Left renal pelvis (tissue), 4 donors: ENCODE data around the gene OR9A2. TPM values are rescaled to one million over a fixed set of nuclear protein-coding genes. Genes with fewer than 3 reads are reported as not detected.

Experiments
- DNase-seq, 4 donors: peaks; one replicate each; pipeline ENCODE4 v3.0.0-alpha.2; 2013; ENCODE audit warnings: low read depth in 4 of 4, low spot score in 3 of 4
- polyA plus RNA-seq, 4 donors: library from polyadenylated mRNA; unstranded; fragments of 120-200 nt; gene quantifications; one replicate each; pipeline ENCODE4 v1.2.1, GENCODE V29; 2013; ENCODE audit not compliant: insufficient read length in 4 of 4

OR9A2 gene
- polyA plus RNA-seq, 4 donors = not detected

DNA sequence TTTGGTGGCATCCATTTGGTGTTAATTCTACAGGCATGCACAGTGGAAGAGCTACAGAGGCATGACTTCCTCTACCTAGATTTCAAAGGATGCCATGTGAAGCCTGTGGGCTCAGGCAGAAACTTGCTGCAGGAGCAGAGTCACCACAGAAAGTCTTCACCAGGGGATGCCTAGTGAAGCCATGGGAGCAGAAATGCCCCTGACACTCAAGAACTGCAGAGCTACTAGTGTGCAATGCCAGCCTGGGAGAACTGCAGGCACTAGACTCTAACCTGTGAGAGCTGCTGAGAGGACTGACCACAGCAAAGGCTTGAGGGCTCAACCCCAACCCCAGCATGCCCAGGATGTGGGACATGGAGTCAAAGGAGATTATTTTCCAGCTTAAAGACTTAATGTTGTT, 3.9 kb downstream of the OR9A2 start:
- no peak for DNase-seq

DNA sequence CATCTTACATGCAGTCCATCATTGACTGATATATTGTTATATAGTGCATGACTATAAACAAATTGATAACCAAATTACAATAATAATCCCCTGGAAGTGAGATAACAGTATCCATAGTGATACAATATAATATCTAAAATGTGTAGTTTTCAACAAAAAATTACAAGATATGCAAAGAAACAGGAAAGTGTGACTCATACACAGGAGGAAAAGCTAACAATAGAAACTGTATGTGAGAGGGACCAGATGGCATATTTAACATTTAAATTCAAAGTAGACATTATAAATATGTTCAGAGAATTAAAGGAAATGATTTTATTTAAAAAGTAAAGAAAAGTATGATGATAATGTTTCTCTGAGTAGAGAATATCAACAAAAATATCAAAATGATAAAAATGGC, 8.0 kb downstream of the OR9A2 start:
- no peak for DNase-seq

DNA sequence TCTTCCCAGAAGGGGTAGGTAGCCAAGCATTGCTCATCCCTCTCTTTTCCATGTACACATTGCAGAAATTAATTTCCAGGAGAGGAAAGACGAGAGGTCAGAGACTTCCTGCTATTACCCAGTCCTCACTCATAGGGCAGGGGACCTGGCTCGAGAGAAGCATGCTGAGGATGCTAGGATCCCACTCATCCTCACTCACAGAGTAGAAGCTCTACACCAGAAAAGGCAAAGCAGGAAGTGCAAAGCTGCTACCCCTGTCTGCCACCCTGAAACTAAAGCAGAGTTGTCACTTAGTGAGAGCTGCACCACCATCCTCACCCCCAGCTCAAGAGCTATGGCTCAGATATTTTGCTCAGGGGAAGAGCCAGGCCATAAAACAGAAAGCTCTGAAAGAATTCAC, 9.9 kb downstream of the OR9A2 start:
- DNase-seq = no peak

DNA sequence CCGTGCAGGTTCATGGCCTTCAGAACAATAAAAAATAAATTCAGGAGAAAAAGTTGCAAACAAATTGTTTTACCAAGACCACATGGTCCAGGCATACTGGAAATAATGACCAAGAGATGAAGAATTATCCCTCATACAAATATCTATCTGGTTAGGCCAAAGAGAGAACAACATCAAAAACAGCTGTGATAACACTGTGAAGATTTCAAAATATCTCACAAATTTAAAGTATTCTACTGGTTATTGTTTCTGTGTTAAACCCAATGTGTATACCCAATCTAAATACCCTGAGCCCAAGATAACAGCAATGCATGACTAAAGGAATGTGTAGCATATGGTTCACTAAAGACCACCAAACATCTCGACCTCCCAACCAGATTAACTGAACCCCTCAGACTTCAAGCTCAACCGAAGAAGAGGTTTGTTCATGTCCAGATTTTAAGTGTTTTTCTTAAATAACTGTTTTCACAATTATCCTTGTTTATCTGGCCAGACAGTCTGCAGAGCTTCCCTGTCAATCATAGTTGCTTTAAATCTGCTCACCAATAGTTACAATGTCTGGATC, 10.9 kb downstream of the OR9A2 start:
- DNase-seq = no peak

DNA sequence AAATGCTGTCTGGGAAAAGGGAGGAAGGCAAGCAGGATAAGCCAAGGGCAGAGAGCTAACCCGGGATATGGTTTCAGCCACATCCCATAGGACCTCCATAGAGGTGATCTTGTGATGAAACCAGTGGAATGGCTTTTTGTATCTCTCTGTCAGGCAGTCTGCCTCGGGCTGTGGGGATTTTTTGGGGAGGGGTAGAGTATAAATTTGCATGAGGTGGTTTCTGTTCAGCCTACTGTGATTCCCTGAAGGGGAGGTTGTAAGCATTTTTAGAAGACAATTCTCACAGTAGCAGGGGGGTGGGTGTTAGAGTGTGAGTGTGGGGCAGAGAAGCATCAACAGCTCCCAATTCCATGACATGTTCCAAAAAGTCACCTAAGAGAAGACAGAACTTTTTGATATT, 11.8 kb downstream of the OR9A2 start:
- no peak for DNase-seq

DNA sequence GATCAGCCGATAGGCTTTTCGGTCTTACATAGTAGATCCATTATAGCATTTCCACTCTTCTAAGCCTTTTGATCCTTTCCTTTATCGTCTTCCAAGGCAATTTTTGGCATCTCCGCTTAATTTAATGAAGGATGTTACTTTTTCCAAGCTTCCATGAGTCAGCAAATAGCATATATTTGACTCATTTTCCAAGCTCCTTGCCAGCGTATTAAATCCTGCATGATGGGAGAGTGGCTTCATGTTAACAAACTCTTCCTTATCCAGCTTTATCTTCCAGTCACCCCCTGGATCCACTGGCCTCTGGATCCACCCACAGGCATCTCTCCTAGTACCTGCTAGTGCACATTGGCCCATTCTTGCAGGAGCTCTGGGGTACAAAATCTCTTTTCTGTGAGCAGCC, 13.0 kb downstream of the OR9A2 start:
- no peak for DNase-seq

- DNase-seq = no peak
These were observed 13.5 kb downstream of the OR9A2 start for GRCh38 chr7:143013473-143013872.

DNA sequence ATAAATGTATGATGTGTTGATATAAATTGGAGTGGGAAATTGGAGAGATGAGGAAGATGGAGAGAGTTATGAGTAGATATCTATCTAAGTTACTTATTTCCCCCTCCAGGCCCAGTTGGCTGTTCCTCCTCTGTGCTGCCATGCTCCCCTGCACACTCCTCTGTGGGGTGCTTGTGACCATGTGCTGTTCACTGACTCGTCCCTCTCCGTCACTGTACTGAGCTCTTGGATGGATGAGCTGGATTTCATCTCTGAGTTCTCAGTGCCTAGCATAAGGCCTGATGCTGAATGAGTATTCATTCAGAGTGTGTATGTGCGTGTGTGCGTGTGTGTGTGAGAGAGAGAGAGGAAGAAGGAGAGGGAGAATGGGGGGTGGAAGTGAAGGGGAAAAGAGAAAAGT, 14.5 kb downstream of the OR9A2 start:
- no peak for DNase-seq

- DNase-seq = no peak
These were observed 14.9 kb downstream of the OR9A2 start for GRCh38 chr7:143012001-143012400.

- DNase-seq = peak; percentile 31 to 46 (median 38)
These were observed 18.7 kb downstream of the OR9A2 start for GRCh38 chr7:143008007-143008901.

- no peak for DNase-seq
These were observed 21.2 kb downstream of the OR9A2 start for GRCh38 chr7:143005632-143006260.

DNA sequence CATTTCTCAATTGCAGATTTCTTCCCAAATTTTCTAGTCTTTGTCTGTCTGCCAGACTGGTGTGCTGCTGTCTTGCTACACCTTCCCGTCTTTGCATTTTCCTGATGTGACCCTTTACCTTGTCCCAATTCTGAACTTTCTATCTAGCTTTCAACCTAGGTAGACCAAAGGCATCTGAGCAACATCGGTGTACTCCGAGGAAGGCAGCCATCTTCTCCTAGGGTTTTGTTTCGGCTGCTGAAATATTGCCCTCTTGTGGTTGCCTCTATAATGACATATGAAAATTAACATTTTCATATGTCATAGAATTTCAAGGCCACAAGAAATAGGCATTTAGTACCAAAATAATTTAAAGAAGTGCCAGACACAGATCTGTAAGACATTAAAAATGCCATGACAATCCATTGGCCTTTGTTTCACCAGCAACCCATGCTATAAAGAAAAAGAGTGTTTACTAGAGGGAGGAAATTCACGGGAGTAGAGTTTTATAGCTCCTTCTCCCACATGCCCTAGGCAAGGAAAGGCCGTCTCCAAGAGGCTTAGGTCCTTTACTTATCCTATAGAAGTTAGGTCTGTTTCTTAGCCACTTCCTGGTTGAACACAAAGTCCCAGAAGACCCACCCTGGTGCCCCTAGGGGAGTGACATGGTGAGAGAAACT, 23.4 kb downstream of the OR9A2 start:
- DNase-seq = peak in 1 of 4 donors; percentile 8

DNA sequence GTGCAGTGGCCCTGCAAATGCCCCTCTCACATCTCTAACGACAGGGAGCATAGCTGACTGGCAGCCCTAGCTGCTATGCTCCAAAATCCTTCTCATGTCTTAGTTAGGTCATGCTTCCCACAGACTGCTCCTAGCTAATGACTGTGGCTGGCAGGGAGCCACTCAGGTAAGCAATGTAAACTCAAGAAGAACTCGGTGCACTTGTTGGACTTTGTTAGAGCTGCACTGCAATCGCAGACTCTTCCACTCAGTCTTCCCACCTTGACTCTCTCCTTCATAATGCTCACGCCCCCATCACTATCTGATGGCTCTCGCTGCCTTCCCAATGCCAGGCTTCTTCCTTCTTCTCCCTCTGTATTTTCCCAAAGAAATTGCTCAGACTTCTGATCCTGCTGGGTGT, 24.0 kb downstream of the OR9A2 start:
- no peak for DNase-seq

DNA sequence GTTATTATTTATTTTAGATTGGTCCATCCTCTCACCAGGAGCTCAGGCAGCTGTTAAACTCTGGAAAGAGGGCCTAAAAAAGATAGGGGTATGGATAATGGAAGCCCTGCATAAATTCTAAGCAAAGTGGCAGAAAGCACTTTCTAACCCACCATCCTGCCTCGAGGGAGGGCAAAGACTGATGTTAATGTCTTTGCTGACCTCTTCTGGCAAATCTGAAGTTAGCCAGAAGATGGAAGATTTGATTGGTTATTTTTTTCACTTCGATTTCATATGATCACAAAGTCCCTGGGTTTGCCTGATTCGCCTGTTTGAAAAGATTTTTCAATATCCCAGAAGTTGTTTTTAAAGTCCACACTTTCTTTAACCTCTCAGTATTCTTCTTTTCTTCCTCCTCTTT, 24.8 kb downstream of the OR9A2 start:
- DNase-seq = no peak

DNA sequence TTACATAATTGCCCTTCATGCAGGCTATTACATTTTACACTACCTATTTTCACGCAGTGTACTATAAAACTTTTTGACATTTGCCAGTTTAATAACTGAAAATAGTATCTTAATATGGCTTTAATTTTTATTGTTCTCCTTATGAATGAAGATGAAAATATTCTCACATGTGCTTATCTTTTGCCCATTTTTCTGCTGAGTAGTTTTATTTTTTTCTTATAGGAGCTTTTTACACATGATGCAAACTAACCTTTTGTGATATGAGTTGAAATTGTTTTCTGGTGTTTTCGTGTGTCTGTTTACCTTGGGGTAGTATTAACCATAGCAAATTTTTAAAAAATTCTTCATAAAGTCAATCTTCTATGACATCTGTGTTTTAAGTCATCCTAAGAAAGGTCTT, 26.3 kb downstream of the OR9A2 start:
- no peak for DNase-seq

GRCh38 chr7:142999793-143000192, 27.1 kb downstream of the OR9A2 start:
- no peak for DNase-seq

DNA sequence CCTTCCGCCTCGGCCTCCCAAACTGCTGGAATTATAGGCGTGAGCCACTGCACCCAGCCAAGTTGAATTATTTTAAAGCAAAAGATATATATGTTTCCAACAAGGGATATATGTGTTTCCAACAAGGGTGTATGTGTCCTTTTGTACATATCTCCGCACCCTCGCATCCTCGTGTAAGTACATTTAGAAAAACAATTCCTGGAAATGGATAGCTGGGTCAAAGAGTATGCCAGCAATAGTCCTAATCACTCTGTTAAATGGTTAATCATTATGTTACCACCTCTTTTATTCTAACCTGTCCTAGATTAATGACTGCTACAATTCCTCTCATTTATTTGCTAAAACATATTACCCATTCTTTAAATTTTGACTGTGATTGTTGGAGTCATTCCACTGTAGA, 28.0 kb downstream of the OR9A2 start:
- DNase-seq = no peak

- DNase-seq = no peak
These were observed 29.4 kb downstream of the OR9A2 start for GRCh38 chr7:142997456-142997989.

DNA sequence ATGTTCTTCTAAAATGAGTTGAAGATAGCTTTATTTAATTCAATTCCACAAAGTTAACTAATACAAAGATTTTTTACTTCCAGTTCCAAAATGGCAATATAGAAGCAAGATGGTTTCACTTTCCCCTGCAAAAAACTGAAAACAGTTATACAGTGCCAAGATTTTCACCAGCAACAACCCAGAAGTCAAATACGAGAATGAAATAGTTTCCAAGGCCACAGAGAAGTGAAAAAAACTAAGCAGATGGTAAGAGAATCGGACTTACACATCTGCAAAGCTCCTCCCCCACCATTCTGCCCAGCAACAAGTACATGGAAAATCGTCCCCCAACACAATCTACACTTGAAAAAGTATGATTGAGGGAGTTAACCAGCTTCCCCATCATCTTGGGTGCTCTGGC, 34.5 kb downstream of the OR9A2 start:
- DNase-seq = no peak

- no peak for DNase-seq
These were observed 42.6 kb downstream of the OR9A2 start for GRCh38 chr7:142984297-142984696.

DNA sequence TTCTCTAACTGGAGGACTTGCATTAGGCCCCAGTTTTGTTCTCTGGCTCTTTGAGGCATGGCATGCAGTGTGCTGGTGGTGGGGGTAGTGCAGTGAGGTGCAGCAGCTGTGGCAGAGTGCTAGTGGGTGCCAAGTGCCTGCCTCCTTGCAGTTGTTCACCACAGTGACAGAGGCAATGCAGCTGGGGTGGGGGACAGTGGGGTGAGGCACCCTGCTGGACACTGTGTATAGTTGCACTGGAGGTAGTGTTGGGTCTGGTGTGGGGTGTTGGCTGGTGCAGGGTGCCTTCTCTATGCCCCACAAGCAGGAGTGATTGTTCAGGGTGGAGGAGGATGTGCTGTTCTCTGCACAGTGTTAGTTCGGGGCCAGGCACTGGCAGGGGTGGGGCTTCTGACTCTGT, 43.1 kb downstream of the OR9A2 start:
- no peak for DNase-seq
